Keratinocyte (primary cell): ENCODE data around the gene SNTB2. TPM values are rescaled to one million over a fixed set of nuclear protein-coding genes. Genes with fewer than 3 reads are reported as not detected.

Source experiments
- DNase-seq: peaks from one replicate; pipeline ENCODE4 v3.0.0-alpha.2; 2011; ENCODE audit warnings: low read depth, missing footprints, low spot score
- FAIRE-seq: peaks from 2 replicates; lab custom pipeline; 2011; peaks lifted over from hg19 to GRCh38; lab: Jason Lieb, UNC
- H2AFZ ChIP-seq: 2 replicates; pipeline ENCODE4 v1.6.0; 2012; ENCODE audit warnings: low read length, control low read depth, inconsistent platforms; ENCODE audit not compliant: control insufficient read depth
- H3K27ac ChIP-seq: 2 replicates; pipeline ENCODE4 v1.5.1; 2011; ENCODE audit warnings: low read length; ENCODE audit not compliant: control insufficient read depth, insufficient read depth
- H3K27me3 ChIP-seq: 3 replicates; pipeline ENCODE4 v1.6.0; 2011; ENCODE audit warnings: low read length; ENCODE audit not compliant: control insufficient read depth, insufficient read depth; ENCODE audit errors: extremely low read depth
- H3K36me3 ChIP-seq, 2 experiments: 2 replicates in 1 of 2; 3 replicates in 1 of 2; pipeline ENCODE4 v1.5.1; 2011; ENCODE audit warnings: low read length in 2 of 2, mild to moderate bottlenecking in 1 of 2; ENCODE audit not compliant: control insufficient read depth in 2 of 2, insufficient read depth in 2 of 2; ENCODE audit errors: extremely low read depth in 1 of 2
- H3K4me1 ChIP-seq: 3 replicates; pipeline ENCODE4 v1.5.1; 2011; ENCODE audit warnings: low read length; ENCODE audit not compliant: control insufficient read depth, insufficient read depth; ENCODE audit errors: extremely low read depth
- H3K4me2 ChIP-seq: 3 replicates; pipeline ENCODE4 v1.6.0; 2011; ENCODE audit warnings: low read depth, low read length; ENCODE audit not compliant: control insufficient read depth, insufficient read depth; ENCODE audit errors: extremely low read depth
- H3K4me3 ChIP-seq, 3 experiments: fragments of 200-600 bp in 1 of 3; sonication (generic) in 1 of 3; 2 replicates in 2 of 3; 3 replicates in 1 of 3; pipeline ENCODE4 v1.5.1; 2011 to 2016; ENCODE audit warnings: low read length in 3 of 3, mild to moderate bottlenecking in 3 of 3, control low read depth in 2 of 3, inconsistent platforms in 1 of 3, low read depth in 1 of 3, mixed read lengths in 1 of 3, mixed run types in 1 of 3, moderate library complexity in 1 of 3; ENCODE audit not compliant: control insufficient read depth in 2 of 3, insufficient read depth in 2 of 3; ENCODE audit errors: extremely low read depth in 1 of 3
- H3K79me2 ChIP-seq: 2 replicates; pipeline ENCODE4 v1.6.0; 2012; ENCODE audit warnings: low read length; ENCODE audit not compliant: control insufficient read depth, insufficient read depth
- H3K9ac ChIP-seq: 3 replicates; pipeline ENCODE4 v1.6.0; 2011; ENCODE audit warnings: low read length; ENCODE audit not compliant: control insufficient read depth, insufficient read depth; ENCODE audit errors: extremely low read depth
- H3K9me1 ChIP-seq: 3 replicates; pipeline ENCODE4 v1.6.0; 2011; ENCODE audit warnings: low read length; ENCODE audit not compliant: control insufficient read depth, insufficient read depth; ENCODE audit errors: extremely low read depth
- H3K9me3 ChIP-seq: 2 replicates; pipeline ENCODE4 v1.5.1; 2012; ENCODE audit warnings: low read depth, low read length; ENCODE audit not compliant: control insufficient read depth
- H4K20me1 ChIP-seq: 3 replicates; pipeline ENCODE4 v1.6.0; 2011; ENCODE audit warnings: low read length; ENCODE audit not compliant: control insufficient read depth, insufficient read depth; ENCODE audit errors: extremely low read depth
- EZH2 ChIP-seq: IDR thresholded peaks from one replicate; pipeline ENCODE4 v1.6.1; 2012; ENCODE audit warnings: inconsistent platforms, mild to moderate bottlenecking, low read length, moderate library complexity
- dilution Hi-C: fragments of 300-500 bp; cut with MboI; formaldehyde crosslinking; loops from one replicate; pipeline ENCODE4 v1.7.0; 2020; ENCODE audit warnings: low sequenced_read_pairs; ENCODE audit not compliant: extremely low pct_ligation_motif_present
- polyA plus RNA-seq, 5 experiments: library from polyadenylated mRNA; depleted of rRNA in 3 of 5; stranded (reverse) in 3 of 5; stranded (forward) in 1 of 5; unstranded in 1 of 5; fragments of >200 nt; gene quantifications; 1 replicate in 1 of 5; 2 replicates in 3 of 5; 3 replicates in 1 of 5; pipeline versions ENCODE4 v1.2.1 to v1.2.3, GENCODE V29; 2011 to 2012; ENCODE audit warnings: missing spikeins in 2 of 5, low read depth in 1 of 5, low replicate concordance in 1 of 5
- TF ChIP-seq, protein P1 (sequence below), 3 experiments: IDR thresholded peaks in 1 of 3; conservative IDR thresholded peaks in 1 of 3; optimal IDR thresholded peaks in 1 of 3; 2 replicates in 2 of 3; 3 replicates in 1 of 3; pipeline versions ENCODE3 to v1.5.1; 2011; ENCODE audit warnings: low read length in 3 of 3, mild to moderate bottlenecking in 3 of 3, moderate library complexity in 2 of 3, control low read depth in 1 of 3, inconsistent platforms in 1 of 3; ENCODE audit not compliant: insufficient read depth in 2 of 3; ENCODE audit errors: extremely low read depth in 1 of 3

Gene SNTB2
- polyA plus RNA-seq, 1 donor (not counting 4 experiments of a cell fraction or from before 2014, with no cell fraction given) = 15.9 TPM

DNA sequence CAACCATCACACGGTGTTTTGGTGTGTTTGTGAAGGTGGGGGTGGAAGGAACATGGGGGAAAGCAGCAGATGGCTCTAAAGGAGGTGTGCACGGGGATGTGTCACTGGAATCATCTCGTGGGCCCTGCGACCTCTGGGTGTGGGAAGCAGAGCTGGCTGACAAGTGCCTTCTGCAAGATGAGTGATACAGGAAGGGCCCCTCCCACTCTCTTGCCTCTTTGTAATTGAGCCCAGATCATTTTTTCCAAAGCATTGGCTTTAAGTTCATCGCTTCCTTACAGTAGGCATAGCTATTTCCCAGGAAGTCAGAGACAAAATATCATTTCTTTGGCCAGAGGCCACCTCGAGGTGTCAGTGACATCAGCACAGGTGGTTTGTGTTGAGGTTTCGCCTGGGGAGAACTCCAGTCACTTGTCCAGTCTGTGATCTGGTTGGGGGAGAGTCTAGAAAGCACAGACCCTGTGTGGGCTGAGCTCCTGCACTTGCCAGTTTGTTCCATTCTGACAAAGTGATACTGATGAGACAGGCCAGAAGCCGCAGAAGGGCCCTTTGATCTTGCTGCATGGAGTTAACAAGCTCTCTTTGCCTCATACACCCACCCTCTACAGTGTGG lies 20.6 kb upstream of the SNTB2 start:
- FAIRE-seq = no peak
- H3K27ac ChIP-seq = peak overlapping the region; percentile 10
- peak overlapping the region; percentile 47 for H3K4me2 ChIP-seq
- TF ChIP-seq, protein P1, sequence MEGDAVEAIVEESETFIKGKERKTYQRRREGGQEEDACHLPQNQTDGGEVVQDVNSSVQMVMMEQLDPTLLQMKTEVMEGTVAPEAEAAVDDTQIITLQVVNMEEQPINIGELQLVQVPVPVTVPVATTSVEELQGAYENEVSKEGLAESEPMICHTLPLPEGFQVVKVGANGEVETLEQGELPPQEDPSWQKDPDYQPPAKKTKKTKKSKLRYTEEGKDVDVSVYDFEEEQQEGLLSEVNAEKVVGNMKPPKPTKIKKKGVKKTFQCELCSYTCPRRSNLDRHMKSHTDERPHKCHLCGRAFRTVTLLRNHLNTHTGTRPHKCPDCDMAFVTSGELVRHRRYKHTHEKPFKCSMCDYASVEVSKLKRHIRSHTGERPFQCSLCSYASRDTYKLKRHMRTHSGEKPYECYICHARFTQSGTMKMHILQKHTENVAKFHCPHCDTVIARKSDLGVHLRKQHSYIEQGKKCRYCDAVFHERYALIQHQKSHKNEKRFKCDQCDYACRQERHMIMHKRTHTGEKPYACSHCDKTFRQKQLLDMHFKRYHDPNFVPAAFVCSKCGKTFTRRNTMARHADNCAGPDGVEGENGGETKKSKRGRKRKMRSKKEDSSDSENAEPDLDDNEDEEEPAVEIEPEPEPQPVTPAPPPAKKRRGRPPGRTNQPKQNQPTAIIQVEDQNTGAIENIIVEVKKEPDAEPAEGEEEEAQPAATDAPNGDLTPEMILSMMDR (optimal IDR thresholded peaks at IDR 0.05 in 1 of 3, IDR thresholded peaks at IDR 0.05 in 1 of 3, conservative IDR thresholded peaks at IDR 0.05 in 1 of 3; ENCODE audit: extremely low read depth in 1 of 3, insufficient read depth in 2 of 3, low read length in 3 of 3) = no peak
- TF ChIP-seq EZH2 = no peak
- peaks cover 4% of the 10 kb centered on the region for H3K9me1 ChIP-seq
- H3K4me3 ChIP-seq = no peak overlapping the region
- H3K9me3 ChIP-seq = no peaks in the 10 kb centered on the region
- H3K36me3 ChIP-seq = peaks cover 25 to 45% of the 10 kb centered on the region in 2 experiments
- dilution Hi-C loops = no loop called here
- H3K79me2 ChIP-seq = no peaks in the 10 kb centered on the region
- no peaks in the 10 kb centered on the region for H3K27me3 ChIP-seq
- H3K9ac ChIP-seq = no peak overlapping the region
- H4K20me1 ChIP-seq = peaks cover 11% of the 10 kb centered on the region
- peaks cover 24% of the 10 kb centered on the region for H3K4me1 ChIP-seq
- no peak for DNase-seq
- H2AFZ ChIP-seq = no peak overlapping the region

DNA sequence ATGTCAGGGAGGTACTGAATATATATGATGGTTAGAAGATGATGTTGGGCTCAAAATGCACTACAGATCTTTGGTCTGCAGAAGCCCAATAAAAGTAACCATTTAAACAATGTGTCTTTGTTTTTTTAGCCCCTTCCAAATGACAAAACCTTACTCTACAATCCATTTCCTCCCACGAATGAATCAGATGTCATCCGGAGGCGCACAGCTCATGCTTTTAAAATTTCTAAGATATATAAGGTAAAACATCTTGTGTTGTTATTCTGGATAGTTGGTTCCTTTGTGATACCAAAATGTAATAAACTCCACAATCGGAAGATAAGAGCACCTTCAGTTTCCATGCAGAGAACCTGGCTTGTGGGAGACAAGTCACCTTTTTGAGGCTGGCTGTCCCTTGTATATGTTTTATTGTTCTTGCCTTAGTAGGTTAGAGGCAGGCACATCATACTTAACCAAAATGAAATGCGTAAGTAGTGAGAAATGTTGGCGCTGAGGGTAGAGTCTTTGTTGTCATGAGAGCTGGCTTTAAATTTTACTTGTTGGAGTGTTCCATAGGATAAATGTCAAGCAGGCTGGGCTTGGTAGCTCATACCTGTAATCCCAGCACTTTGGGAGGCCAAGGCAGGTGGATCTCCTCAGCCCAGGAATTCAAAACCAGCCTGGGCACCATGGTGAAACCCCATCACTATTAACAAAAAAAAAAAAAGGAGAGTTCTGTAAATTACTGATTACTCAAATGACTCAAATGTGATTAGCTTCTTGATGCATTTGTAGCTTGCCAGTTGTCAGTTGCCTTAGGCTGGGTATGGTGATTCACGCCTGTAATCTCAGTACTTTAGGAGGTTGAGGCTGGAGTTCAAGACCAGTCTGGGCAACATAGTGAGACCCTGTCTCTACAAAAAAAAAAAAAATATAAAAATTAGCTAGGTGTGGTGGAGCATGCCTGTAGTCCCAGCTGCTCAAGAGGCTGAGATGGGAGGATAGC lies 19.7 kb upstream of the SNTB2 start:
- no peaks in the 10 kb centered on the region for H3K9me3 ChIP-seq
- H3K27ac ChIP-seq = peak overlapping the region; percentile 55
- H2AFZ ChIP-seq = no peak overlapping the region
- H3K4me2 ChIP-seq = peak overlapping the region; percentile 47
- TF ChIP-seq, protein P1 (optimal IDR thresholded peaks at IDR 0.05 in 1 of 3, IDR thresholded peaks at IDR 0.05 in 1 of 3, conservative IDR thresholded peaks at IDR 0.05 in 1 of 3; ENCODE audit: extremely low read depth in 1 of 3, insufficient read depth in 2 of 3, low read length in 3 of 3) = no peak
- no peak for TF ChIP-seq EZH2
- peaks cover 24% of the 10 kb centered on the region for H3K4me1 ChIP-seq
- no peaks in the 10 kb centered on the region for H3K27me3 ChIP-seq
- H3K79me2 ChIP-seq = no peaks in the 10 kb centered on the region
- H3K4me3 ChIP-seq = no peak overlapping the region
- dilution Hi-C loops = no loop called here
- peaks cover 23 to 41% of the 10 kb centered on the region in 2 experiments for H3K36me3 ChIP-seq
- H3K9me1 ChIP-seq = peaks cover 4% of the 10 kb centered on the region
- no peak overlapping the region for H3K9ac ChIP-seq
- peak; percentile 44 for DNase-seq
- peak; percentile 82 for FAIRE-seq
- H4K20me1 ChIP-seq = peaks cover 11% of the 10 kb centered on the region
